Thyroid gland (tissue), 4 donors: ENCODE results near the gene RBM15.
A peak's percentile ranks its signal among the peaks of the same experiment; 100 is the strongest.

Experiments used
- CTCF ChIP-seq, 6 experiments: fragments of 200-600 bp in 3 of 6; fragments of 450-650 bp in 3 of 6; sonication (generic) in 3 of 6; IDR thresholded peaks; one replicate each; pipeline ENCODE4 v1.5.1; 2016 to 2019; ENCODE audit warnings: antibody characterized with exemption in 6 of 6, mild to moderate bottlenecking in 2 of 6, inconsistent platforms in 1 of 6, moderate library complexity in 1 of 6
- POLR2A ChIP-seq, 2 donors: fragments of 450-650 bp; IDR thresholded peaks; one replicate each; pipeline ENCODE4 v1.6.1; 2017; ENCODE audit warnings: antibody characterized with exemption in 2 of 2, mild to moderate bottlenecking in 2 of 2, moderate library complexity in 1 of 2

GRCh38 chr1:110312188-110313121 lies 26.7 kb upstream of the RBM15 start:
- TF ChIP-seq POLR2A (IDR thresholded peaks at IDR 0.05) = no peak
- peak; percentile 73 to 92 (median 87) for TF ChIP-seq CTCF (IDR thresholded peaks at IDR 0.05)
